NOMO-1 (cell line): ENCODE data around the gene MCM3AP.
"Not testable (repeated sequence)": the region's sequence is repeated elsewhere in the genome, so short reads cannot be mapped to it uniquely, and the experiment has no call there.

Experiments
- DNase-seq, 2 experiments: peaks; one replicate each; lab custom pipeline; 2025; ENCODE audit not compliant: unreplicated experiment in 2 of 2; lab: John Stamatoyannopoulos, UW

MCM3AP gene

DNA sequence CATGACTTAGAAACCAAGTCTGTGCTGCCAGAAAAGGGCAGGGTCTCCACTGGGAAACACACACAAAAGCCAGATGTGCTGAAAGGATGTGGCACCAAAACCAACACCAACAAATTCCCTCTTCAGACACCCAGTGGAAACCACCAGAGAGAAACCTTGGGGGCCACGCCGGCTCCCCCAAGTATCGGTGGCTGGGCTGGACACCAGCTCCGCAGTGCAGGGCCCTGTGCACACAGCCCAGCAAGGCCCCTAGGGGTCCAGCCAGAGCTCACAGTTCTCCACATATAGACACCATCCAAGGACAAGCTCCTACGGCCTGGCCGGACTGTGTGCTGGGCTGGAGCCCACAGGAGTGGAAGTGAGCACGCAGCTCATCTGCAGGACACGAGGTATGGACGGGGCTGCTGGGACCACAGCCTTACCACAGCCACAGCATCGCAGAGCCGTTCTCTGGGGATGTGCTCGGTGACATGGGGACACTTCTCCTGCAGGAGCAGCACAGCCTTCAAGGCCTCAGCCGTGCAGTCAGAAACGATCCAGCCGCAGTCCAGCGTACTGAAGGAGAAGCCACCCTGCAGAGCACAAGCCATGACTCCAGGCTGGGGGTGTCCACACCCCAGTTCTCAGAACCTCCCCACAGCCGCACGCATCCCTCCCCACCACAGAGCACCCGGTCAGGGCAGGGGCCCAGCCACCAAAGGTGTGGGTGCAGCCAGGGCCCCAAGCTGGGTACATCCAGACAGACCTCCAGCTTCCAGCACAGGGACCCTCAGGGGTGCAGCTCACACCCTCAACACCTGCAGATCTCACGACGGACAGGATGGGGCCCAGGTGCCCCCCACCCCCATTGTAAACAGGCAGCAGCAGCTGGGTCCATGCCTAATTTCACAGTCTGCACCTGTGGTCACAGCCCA, 78.1 kb downstream of the MCM3AP start:
- no peak for DNase-seq

DNA sequence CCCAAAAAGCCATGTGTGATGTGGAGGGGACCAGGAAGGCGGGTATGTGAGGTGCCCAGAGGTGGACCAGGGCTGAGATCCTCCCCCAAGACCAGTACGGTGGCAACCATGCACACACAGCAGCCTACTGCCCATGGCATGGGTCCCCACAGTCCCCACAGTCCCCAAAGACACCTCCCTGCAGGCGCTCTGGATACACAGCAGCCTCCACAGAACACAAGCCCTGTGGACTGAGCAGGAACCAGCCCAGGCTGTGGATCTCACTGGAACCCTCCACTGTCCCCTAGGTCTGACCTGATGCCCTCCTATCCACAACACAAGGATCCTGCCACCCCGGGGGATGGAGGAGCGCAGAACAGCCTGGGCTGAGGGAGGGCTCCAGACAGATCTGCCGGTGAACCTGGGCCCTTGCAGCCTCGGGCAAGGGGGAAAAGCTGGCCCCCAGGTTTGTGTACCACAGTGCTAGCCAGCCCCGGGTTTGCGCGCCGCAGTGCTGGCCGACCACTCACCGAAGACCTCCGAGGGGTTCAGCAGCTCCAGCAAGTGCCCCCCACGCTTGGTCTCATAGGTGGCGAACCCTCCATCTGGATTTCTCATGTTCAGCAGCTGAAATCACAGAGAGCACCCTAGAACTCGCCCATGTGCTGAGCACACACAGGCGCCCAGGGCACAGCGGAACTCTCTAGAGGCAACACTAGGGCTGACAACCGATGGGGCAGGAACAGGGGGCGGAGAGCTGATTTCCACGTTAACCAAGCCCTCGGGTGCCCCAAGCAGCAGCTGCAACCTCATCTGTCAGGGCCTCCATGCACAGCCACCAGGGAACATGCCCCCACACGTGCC, 79.0 kb downstream of the MCM3AP start:
- no peak for DNase-seq

DNA sequence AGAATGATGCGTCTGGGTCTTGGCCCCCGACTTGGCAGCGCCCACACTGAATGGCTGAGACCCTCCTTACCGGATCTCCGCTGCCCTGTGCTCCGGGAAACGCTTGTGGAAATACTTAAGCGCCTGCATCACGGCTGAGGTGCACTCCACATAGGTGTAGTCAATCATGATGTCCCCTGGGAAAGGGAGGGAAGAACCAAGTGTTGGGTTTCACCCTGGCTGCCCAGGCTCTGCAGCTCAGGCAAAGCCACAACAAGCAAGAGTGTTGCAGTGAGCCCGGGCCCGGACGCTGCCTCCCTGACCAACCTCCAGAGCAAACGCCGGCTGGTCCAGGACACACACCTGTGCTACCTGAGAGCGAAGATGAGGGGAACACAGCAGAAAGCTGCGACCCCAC, 79.6 kb downstream of the MCM3AP start:
- no peak for DNase-seq

DNA sequence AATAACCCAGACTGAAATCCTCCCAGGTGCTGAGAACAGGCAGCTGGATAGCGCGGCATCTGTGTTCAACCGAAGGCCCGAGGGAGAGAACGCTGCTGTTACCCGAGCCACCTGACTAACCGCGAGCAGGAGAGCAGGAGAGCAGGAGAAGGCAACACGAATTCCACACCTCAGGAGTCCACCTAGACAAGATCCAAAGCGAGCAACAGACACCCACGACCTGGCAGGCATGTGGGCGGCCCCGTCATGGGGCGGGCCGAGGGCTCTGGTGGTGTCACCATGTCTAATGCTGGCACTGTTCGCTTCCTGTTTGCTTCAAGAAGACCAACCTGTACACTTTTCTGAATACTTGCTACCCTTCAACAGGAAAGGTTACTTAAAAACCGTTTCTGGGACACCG, 80.2 kb downstream of the MCM3AP start:
- no peak for DNase-seq

DNA sequence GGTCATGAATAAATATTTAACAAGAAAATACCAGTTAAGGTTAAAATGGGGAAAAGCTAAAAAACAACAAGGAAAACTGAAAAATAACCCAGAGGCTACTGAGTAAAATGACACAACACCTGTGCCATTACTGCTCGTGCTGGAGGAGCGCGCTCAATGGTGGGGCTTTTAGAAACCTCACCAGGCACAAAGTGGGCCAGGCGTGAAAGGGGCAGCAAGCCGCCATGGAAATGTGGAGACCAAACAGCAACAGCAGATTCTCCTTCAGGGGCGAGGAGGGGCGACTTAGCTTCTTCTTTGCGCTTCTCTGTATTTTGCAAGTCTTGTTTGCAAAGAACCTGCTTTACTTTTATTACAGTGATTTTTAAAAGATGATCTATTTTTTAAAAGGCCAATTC, 82.2 kb downstream of the MCM3AP start:
- DNase-seq: no peak

DNA sequence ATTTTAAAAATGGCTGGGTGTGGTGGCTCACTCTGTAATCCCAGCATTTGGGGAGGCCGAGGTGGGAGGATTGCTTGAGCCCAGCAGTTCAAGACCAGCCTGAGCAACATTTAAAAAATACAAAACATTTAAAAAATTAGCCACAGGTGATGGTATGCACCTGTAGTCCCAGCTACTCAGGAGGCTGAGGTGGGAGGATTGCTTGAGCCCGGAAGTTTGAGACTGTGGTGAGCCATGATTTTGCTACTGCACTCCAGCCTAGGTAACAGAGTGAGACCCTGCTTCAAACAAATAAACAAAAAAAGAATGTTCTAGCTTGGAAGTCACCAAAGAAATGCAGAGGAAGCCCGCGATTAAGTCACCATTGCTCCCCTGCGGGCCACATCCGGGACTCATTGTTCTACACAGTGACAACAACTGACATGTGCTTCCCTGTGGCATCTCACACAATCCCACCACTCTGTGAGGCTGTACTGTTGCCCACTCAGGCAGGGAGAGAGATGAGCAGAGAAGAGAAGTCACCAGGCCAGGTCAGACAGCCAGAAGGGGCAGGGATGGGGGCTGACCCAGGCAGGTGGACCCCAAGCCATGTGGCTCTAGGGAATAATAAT, 82.7 kb downstream of the MCM3AP start:
- no peak for DNase-seq

DNA sequence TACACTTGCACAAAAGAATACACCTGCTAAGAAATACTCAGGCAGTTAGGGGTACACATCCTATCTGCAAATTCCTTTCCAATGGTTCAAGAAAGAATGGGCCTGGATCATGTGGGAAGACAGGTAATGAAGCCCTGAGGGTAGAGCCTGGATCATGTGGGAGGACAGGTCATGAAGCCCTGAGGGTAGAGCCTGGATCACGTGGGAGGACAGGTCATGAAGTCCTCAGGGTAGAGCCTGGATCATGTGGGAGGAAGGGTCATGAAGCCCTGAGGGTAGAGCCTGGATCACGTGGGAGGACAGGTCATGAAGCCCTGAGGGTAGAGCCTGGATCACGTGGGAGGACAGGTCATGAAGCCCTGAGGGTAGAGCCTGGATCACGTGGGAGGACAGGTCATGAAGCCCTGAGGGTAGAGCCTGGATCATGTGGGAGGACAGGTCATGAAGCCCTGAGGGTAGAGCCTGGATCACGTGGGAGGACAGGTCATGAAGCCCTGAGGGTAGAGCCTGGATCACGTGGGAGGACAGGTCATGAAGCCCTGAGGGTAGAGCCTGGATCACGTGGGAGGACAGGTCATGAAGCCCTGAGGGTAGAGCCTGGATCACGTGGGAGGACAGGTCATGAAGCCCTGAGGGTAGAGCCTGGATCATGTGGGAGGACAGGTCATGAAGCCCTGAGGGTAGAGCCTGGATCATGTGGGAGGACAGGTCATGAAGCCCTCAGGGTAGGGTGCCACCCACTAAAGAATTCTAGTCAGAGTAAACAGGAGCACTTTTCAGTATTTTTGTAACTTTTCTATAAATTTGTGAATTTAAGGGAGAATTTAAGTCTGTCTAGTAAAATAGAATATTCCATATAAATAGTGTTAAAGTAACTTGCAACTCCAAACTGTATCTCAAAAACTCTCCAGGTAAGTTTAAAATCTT, 84.3 kb downstream of the MCM3AP start:
- DNase-seq: not testable (repeated sequence)

DNA sequence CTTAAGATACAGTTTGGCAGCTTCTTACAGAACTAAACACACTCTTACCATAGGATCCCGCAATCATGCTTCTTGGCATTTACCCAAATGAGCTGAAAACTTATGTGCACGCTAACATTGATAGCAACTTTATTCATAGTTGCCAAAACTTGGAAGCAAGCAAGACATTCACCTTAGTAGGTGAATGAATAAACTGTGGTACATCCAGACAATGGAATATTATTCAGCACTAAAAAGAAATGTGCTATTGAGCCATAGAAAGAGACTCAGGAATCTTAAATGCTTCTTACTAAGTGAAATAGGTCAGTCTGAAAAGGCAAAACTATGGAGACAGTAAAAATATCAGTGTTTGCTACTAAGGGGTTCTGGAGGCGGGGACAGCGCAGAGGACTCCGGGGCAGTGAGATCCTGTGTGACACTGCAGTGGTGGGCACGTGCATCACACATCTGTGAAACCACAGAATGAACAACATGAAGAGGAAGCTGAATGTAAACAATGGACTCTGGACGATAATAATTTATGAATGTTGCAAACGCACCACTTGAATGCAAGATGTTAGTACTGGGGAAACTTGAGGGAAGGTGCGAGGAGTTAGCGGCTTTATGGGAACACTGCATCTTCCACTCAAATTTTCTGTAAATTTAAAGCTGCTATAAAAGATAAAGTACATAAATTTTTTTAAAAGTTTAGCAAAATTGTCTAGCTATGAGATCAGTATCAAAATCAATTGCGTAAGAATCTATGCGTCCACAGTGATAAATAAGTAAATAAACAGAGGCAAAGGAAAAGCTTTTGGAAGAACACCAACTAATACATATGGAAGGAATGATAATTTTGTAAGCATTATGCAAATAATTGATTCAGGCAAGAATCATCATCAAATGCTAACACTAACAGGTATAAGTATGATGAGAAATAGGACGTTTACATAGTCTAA, 85.7 kb downstream of the MCM3AP start:
- no peak for DNase-seq

DNA sequence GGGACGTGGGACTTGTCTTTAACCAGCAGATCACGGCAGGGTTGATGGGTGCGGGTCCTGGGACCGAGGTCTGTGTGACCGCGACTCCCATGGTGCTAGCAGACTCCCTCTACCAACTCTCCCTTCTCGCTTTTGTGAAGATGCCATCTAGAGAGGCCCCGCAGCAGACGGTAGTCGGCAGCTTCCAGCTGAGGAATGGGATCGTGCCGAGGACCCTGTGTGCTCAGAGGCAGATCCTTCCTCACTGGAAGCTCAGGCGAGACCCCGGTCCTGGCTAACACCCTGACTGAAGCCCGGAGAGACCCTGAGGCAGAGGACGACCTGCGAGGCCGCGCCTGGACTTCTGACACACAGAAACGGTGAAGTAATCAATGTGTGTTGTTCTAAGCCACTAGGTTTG, 88.7 kb downstream of the MCM3AP start:
- no peak for DNase-seq

DNA sequence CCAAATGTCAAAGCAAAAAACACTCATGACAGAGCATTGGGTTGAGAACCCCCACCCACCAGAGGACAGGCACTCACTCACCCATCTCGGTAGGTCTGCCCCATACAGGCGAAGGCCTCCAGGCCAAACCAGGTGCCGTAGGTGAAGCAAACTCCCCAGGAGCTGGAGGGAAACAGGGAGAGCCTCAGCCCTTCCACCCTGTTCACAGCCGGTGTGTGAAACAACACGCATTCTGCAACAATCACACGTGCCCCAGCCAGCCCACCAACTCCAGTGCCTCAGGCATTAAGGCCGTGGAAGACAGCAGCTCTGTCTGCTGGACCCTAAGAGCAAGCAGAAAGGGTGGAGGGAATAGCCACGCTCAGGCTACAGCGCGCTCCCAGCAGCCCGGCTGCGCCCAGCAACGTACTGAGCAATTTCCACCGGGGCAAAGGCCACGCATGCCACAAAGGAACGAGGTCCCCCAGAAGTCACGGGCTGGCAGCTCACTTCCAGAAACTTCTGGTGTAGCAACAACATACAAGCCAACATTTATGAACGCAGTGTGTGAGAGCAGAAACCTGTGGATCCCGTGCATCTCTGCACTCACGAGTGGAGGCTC, 89.7 kb downstream of the MCM3AP start:
- DNase-seq: no peak

DNA sequence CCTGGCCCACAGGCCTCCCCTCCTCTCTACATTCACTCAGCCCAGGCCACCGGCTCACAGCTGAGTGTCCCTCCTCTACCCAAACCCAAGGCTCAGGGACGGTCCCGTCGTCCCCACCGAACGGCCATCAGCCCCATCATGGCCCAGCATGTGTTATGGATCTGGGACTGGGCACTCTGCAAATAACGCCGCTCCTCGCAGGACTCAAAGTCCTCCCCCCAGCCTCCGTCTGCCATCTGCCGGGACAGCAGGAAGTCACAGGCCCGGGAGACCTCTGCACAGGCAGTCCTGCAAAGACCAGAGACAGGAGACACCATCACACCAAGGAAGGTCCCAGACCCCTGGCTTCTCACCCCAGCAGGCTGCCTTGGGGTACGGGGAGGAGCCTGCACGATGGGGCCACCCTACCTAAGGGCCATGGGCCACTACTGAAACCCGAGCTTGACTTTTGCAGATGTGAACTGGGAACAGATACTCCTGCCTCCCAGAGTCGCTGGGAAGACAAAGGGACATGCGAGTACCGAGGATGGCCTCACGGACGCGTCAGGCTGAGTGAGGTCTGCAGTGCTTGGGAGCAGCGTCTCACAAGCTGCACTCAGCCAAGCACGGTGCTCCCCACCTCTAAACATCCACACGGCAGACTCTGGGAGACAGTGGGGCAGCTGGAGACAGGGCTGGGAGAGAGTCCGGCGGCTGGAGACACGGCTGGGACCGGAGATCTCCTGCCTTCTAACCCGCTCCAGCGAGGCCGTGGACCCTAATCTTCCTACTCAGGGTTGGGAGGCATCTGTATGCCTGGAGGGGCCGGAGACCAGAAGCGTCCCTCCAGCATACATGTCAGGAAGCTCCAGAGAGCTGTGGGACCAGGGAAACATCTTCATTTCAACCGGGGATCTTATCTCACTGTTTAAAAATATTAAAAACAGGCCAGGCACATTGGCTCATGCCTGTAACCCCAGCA, 90.8 kb downstream of the MCM3AP start:
- no peak for DNase-seq

DNA sequence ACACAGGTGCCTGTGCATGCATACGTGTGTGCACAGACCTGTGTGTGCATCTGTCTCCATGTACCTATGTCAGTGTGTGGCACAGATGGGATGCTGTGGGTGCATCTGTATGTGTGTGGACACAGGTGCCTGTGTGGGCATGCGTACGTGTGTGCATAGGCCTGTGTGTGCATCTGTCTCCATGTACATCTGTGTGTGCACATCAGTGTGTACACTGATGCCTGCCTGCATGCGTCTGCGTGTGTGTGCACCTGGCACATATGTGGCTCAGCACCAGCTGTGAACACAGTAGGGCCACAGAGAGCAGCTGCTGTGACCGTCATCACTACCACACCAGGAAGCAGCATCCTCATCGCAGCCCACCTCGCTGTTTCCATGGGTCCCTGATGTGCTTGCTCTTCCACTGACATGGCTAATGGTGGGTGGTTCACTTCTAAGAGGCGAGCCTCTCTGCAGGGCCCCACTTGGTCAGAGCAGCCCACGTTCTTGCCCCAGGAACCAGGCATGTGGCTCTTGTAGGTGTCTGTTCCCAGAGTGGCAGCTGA, 91.5 kb downstream of the MCM3AP start:
- no peak for DNase-seq

DNA sequence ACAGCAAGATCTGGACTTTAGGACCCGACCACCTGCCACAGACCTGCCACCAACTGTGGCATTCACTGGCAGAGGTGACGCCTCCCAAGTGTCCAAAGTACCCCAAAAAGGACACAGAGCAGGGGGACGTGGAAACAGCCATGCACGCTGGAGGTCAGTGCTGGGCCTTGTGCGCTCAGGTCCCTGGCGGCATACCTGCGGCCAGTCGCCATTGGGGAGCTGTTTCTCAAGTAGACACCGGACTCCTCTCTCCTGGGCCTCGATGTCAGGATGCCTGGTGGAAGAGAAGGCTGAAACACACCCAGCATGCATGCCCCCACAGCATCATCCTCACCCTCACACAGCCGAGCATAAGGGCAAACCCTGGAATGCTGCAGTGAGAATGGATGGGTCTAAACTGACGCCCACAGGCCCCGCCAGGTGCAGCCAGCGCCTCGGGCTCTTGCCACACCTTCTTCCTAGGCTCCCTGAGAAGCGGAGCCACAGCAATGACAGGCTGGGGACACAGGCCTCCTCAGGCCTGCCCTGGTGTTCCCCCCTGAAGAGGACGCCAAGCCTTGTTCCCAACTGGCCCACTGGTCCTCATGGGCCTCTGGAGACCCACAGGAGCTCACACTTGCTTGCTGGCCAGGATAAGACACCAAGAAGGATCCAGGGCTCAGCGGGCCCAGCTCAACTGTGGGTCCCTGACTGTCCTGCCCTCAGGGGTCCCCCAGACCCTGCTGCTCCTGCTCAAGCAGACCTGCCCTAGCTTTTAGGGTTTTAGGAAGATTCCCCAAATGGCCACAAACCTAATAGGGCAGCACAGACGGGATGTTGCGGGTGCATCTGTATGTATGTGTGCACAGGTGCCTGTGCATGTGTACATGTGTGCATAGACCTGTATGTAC, 93.5 kb downstream of the MCM3AP start:
- no peak for DNase-seq

DNA sequence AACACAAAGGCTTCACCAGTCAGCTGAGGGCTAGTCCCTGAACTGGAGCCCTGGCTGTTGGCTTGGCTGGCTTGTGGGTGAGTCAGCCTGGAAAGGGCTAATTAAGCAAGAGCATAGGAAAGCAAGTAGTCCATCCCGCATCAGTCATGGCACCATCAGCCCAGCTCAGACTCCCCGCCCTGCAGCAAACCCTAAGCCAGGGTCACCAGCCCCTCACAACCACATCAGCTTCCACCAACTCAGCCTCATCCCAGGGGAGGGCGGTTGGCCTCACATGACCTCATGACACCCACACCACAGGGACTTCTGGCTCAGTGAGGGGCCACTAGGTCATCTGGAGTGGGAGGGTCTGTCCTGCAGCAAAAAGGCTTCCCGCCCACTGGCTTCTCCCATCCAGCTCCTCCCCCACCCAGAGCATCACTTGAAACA, 94.1 kb downstream of the MCM3AP start:
- no peak for DNase-seq

DNA sequence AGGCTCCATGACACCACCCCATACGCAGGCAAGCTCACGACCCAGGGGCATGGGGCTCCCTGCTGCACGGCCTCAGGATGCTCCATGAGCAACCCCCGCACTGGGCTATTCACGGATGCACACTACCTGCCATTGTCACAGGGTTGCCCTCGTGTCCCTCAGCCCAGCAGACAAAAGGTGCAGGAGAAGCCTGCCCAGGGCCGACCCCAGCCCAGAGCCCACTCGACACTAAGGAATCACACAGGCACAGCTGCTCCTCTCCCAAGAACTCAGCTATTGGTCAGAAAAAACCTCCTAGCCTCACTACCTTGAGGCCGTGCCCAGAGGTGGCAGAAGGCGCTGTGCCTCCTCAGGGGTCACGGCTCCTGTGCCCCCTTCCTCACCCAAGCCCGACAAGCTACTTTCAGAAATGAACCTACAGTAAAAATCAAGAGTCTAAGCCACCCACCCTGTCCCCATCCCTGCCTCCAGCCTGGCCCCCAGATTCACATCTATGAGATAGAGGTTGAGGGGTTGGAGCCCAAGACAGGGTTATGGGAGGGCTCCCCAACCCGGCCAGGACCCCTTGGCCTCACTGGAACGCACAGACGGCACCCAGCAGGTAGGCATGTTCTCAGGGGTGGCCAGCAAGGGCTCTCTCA, 94.8 kb downstream of the MCM3AP start:
- DNase-seq: no peak

DNA sequence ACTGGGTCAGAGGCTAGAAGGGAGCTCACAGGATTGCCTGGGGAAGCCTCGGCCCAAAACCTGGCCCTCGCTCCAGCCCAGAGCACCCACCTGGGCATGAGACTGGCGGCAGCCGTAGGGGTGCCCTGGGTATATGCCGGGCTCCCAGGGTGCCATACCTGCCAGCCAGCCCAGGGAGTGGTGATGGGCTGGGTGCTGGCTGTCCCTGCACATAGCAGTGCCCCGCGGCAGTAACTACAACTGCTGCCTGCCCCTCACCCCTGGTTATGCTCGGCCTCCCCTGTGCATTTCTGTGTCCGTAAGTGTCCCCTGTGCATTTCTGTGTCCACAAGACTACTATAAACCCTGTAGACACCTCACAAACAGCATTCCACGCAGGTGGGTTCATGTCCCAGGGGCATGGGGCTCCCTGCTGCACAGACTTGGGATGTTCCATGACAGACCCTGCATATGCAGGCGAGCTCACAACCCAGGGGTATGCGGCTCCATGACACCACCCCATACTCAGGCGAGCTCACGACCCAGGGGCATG, 95.4 kb downstream of the MCM3AP start:
- no peak for DNase-seq
